Subcutaneous adipose tissue (tissue), 4 donors: ENCODE measurements around the gene THEM4. TPM values are rescaled to one million over a fixed set of nuclear protein-coding genes. Genes with fewer than 3 reads are reported as not detected.

Experiments
- total RNA-seq, 4 donors: library from RNA; depleted of rRNA; stranded (reverse); fragments of >200 nt; gene quantifications; one replicate each; pipeline ENCODE4 v1.1.0, GENCODE V29; 2016
- TF ChIP-seq, protein P1 (sequence below): fragments of 450-650 bp; IDR thresholded peaks from one replicate; pipeline ENCODE4 v1.5.1; 2016; ENCODE audit warnings: low read depth, mild to moderate bottlenecking, control low read depth, antibody characterized with exemption, moderate library complexity

THEM4 gene
- total RNA-seq, 4 donors from 2014 or later = 20.7 to 34.2 (median 26.5) TPM

DNA sequence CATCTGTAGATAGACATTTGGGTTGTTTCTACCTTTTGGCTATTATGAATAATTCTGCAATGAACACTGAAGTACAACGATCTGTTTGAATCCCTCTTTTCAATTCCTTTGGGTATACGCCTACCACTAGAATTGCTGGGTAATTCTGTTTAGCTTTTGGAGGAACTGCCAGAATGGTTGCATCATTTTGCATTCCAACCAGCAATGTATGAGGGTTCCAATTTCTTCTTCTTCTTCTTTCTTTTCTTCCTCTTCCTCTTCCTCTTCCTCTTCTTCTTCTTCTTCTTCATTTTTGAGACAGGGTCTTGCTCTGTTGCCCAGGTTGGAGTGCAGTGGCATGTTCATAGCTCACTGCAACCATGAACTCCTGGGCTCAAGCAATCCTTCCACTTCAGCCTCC lies 42.0 kb downstream of the THEM4 start:
- TF ChIP-seq, protein P1, sequence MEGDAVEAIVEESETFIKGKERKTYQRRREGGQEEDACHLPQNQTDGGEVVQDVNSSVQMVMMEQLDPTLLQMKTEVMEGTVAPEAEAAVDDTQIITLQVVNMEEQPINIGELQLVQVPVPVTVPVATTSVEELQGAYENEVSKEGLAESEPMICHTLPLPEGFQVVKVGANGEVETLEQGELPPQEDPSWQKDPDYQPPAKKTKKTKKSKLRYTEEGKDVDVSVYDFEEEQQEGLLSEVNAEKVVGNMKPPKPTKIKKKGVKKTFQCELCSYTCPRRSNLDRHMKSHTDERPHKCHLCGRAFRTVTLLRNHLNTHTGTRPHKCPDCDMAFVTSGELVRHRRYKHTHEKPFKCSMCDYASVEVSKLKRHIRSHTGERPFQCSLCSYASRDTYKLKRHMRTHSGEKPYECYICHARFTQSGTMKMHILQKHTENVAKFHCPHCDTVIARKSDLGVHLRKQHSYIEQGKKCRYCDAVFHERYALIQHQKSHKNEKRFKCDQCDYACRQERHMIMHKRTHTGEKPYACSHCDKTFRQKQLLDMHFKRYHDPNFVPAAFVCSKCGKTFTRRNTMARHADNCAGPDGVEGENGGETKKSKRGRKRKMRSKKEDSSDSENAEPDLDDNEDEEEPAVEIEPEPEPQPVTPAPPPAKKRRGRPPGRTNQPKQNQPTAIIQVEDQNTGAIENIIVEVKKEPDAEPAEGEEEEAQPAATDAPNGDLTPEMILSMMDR = no peak

DNA sequence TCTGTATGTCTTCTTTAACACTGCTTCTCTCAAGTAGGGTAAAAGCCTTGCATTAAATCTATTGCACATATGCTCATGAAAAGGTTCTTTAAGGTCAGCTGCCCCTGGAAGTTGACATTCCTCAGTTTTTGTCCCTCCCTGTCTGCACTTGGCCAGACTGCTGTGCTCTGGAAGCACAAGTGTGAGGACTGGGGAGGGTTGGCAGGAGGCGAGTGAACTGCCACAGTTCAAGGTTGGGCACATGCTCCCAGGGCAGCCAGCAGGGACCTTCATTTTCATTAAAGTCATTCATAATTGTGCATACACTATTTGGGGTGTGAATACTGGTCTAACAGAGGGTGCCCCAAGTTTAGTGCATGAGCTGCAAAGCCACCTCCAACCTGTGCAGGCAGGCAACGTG lies 44.9 kb downstream of the THEM4 start:
- TF ChIP-seq, protein P1 = no peak

DNA sequence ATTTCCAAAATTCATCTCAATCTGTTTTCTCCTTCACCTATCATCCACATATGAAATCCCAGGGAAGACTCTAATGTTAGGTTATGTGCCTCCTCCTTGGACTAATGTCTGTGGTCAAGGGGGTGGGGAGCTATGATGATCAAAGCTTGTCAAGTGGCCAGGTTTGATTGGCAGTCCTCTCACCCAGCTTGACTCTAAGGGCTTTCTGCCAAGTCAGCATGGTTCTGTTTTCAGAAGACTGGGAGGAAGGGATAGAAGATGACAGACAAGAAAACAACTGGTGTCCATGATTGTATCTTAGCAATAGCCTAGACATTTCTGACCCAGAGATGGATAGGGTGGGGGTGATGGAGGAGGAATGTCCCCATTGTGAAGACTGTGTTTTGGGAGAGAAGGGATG lies 46.7 kb downstream of the THEM4 start:
- TF ChIP-seq, protein P1 = no peak

DNA sequence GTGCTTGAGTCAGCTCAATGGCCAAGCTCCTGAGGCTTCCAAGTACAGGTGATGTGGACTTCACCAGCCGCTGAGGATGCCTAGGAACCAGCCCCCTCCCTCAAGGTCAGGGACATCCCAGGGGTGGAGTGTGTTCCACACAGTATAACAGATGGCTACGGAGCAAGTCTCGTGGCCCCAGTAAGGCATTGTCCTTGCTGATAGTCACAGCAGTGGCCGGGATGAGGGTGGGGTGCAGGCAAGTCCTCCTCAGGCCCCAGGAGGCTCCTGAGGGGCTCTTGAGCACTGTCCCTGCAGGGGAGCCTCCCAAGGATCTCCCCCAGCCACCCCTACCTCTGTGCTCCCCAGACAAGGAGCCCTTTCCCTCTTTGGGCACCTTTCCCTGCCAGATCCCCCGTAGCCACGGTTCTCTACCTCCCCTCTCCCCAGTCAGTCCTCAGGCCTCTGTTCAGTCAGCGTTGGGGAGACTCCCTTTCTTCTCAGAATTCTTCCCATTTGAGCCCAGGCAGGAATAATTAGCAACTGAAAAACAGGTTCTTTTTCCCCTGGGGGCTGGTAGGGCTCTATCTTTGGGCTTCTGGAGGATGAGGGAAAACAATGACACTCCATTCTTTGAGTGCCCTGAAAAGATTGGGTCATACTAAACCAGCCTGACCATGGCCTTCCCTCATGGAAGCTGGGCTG lies 48.7 kb downstream of the THEM4 start:
- TF ChIP-seq, protein P1 = no peak

DNA sequence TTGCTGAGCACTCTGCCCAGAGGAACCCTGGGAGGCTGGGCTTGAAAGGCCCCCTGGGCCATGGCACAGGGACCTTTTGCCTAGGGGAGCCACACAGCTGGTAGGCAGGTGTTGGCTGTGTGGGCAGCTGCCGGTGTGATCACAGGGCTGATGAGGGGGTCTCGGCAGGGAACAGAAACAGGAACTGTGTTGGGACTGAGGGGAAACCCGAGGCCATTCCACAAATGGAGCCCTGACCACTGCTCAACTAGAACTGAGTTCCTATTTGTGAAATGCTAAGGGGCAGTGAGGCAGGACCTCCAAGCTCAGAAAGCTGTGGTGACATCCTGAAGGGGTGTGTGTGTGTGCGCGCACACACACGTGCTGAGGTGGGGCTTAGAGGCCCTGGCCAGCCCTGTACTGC lies 49.4 kb downstream of the THEM4 start:
- TF ChIP-seq, protein P1 = no peak

DNA sequence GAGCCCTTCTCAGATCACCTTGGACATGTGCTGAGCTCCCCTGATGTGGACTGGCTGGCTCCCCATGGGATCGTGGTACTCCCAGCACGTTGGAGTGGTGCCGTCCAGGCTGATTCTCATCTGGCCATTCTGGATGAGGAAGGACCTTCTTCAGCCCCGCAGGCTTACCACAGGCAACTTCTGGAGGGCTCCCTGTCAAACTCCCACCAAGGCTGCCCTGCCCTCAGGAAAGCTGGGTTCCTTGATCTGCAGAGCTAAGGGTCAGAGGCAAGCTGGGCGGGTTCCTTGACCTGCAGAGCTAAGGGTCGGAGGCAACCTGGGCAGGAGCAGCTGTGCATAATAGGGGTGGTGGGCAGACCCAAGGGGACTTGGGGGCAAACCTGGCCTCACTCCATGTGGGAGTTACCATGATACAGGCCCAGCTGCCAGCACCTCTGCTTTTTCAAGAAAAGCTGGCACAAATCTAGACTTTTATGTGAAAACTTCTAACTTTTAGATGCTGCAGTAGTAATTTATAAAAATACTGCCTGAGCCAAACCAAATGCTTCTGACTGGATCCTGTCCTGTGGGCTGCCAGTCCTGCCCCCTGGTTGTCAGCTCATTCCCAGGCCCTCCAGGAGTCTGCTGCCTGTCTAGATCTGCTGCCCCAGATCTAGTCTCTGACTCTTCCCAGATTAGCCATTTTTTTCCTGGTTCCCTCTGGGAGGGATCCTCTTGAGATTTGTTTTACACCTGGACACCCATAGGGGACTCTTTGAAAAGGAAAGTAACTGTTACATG lies 50.2 kb downstream of the THEM4 start:
- TF ChIP-seq, protein P1 = no peak

DNA sequence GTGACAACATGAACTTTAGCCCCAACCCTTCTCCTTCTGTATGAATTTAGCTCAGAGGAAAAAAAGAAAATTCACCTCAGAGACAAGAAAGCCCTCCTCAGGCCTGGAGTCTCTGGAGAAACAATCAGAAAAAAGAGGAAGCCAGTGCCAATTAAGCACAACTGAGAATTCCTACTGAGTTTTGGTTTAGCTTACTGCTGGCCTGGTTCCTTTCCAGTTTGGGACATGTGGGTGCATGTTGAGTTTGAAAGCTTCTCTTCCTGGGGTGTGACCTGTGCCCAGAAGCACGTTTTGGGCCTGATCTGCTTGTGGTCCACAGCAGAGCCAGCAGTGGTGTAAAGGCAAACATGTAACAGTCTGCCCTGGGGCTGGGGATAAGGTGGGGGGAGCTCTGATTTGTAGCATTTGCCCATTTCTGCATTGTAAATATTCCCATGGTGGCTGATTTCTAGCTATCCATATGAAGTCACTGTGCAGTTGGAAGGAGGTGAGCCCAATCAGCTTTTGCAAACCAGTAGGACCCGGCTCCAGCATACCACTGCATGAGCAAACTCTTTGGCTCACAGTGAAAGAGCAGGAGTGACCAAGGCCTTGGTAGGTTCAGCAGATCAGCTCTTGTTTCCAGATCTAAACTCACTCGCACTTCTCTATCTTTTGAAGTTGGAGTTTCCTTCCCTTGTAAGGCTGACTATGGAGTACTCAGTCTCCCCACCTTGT lies 51.1 kb downstream of the THEM4 start:
- TF ChIP-seq, protein P1 = no peak
